ENCODE data around the gene GPR137.
A peak's percentile ranks its signal among the peaks of the same experiment; 100 is the strongest.

Gene GPR137

GRCh38 chr11:64288353-64288750 lies 2.7 kb downstream of the GPR137 start:
- no peak for DNase-seq

- DNase-seq = no peak
These were observed 3.4 kb downstream of the GPR137 start for GRCh38 chr11:64289002-64289564.

GRCh38 chr11:64290352-64291261 lies 5.0 kb downstream of the GPR137 start:
- no peak for DNase-seq

GRCh38 chr11:64291262-64291751 lies 5.7 kb downstream of the GPR137 start, which contains the start of gene KCNK4:
TSS of gene KCNK4 (plus strand) at chr11:64291302. CDS start at chr11:64293019, 1,717 bp downstream.
- no peak for DNase-seq

GRCh38 chr11:64291752-64292459 lies 6.3 kb downstream of the GPR137 start:
- DNase-seq = no peak

GRCh38 chr11:64292460-64293254 lies 7.0 kb downstream of the GPR137 start:
- DNase-seq = no peak

GRCh38 chr11:64294774-64295173 lies 9.1 kb downstream of the GPR137 start:
- DNase-seq = no peak

GRCh38 chr11:64295760-64296159 lies 10.1 kb downstream of the GPR137 start:
- no peak for DNase-seq

GRCh38 chr11:64296236-64296635 lies 10.6 kb downstream of the GPR137 start:
- DNase-seq = no peak

- DNase-seq = no peak
These were observed 11.4 kb downstream of the GPR137 start for GRCh38 chr11:64296830-64297698.

GRCh38 chr11:64297699-64298358 lies 12.2 kb downstream of the GPR137 start:
- DNase-seq = no peak

- DNase-seq = no peak
These were observed 13.6 kb downstream of the GPR137 start for GRCh38 chr11:64298966-64299846.

GRCh38 chr11:64299847-64300648 lies 14.4 kb downstream of the GPR137 start, which contains the start of gene CATSPERZ:
TSS of gene CATSPERZ (plus strand) at chr11:64300358. CDS start at chr11:64300411, 53 bp downstream.
- no peak for DNase-seq

- no peak for DNase-seq
These were observed 17.7 kb downstream of the GPR137 start for GRCh38 chr11:64303109-64304031.

GRCh38 chr11:64304032-64304315 lies 18.3 kb downstream of the GPR137 start:
- no peak for DNase-seq

- peak; percentile 92 for DNase-seq
These were observed 18.8 kb downstream of the GPR137 start for GRCh38 chr11:64304316-64305072.

- DNase-seq = peak; percentile 100
These were observed 19.5 kb downstream of the GPR137 start, which contains the start of gene ESRRA for GRCh38 chr11:64305075-64305690. TSS of gene ESRRA (plus strand) at chr11:64305524. CDS start at chr11:64307180, 1,656 bp downstream.

Data from KG1 (cell line).